GM12878 (cell line): ENCODE results near the gene SPDYE3. TPM values are rescaled to one million over a fixed set of nuclear protein-coding genes. Genes with fewer than 3 reads are reported as not detected.
"Not testable (repeated sequence)": the region's sequence is repeated elsewhere in the genome, so short reads cannot be mapped to it uniquely, and the experiment has no call there.

ENCODE experiments used
- ATAC-seq: fragments of 200-7000 bp; cut with Tn5 transposase; 3 replicates; pipeline ENCODE4 v1.9.1; 2020; ENCODE audit warnings: mild to moderate bottlenecking, moderate library complexity
- BruUV-seq: library from RNA; stranded (reverse); fragments of 400-500 nt; replicated peaks from 2 replicates; lab custom pipeline; 2021; lab: Mats Ljungman, UMichigan
- CTCF ChIA-PET: fragments of 300-600 bp; sonication (Branson Sonifier 250); formaldehyde crosslinking; extraction: SDS; loops from one replicate; lab custom pipeline; 2021; ENCODE audit warnings: inconsistent platforms; lab: Yijun Ruan, JAX
- POLR2A ChIA-PET: fragments of 350-600 bp; formaldehyde crosslinking; extraction: SDS; loops from one replicate; lab custom pipeline; 2021; ENCODE audit warnings: inconsistent platforms; lab: Charles Lee
- RAD21 ChIA-PET: fragments of 300-600 bp; sonication (Branson Sonifier 250); formaldehyde crosslinking; loops from one replicate; lab custom pipeline; 2023; ENCODE audit warnings: antibody characterized with exemption; ENCODE audit not compliant: unreplicated experiment; lab: Charles Lee
- SMC1A ChIA-PET: fragments of 300-600 bp; sonication (Branson Sonifier 250); formaldehyde crosslinking; loops from one replicate; lab custom pipeline; 2023; ENCODE audit not compliant: unreplicated experiment, uncharacterized antibody; lab: Charles Lee
- DNase-seq: peaks from one replicate; pipeline ENCODE4 v3.0.0-alpha.2; 2011; ENCODE audit warnings: low read depth, low spot score
- FAIRE-seq: peaks from 3 replicates; lab custom pipeline; 2011; peaks lifted over from hg19 to GRCh38; lab: Jason Lieb, UNC
- H2AFZ ChIP-seq: 2 replicates; pipeline ENCODE4 v1.6.0; 2011; ENCODE audit warnings: low read depth, low read length, control low read depth; ENCODE audit not compliant: control insufficient read depth
- H3K27ac ChIP-seq: 2 replicates; pipeline ENCODE4 v1.5.1; 2011; ENCODE audit warnings: control low read depth; ENCODE audit not compliant: control insufficient read depth, insufficient read depth
- H3K27me3 ChIP-seq, 2 experiments: replicated peaks in 1 of 2; 2 replicates each; pipeline versions ENCODE4 v1.6.0 to v1.6.1; 2011; ENCODE audit warnings: low read length in 1 of 2; ENCODE audit not compliant: control insufficient read depth in 2 of 2, insufficient read depth in 2 of 2
- H3K36me3 ChIP-seq, 2 experiments: 2 replicates each; pipeline ENCODE4 v1.5.1; 2011; ENCODE audit warnings: low read length in 1 of 2; ENCODE audit not compliant: control insufficient read depth in 2 of 2, insufficient read depth in 2 of 2
- H3K4me1 ChIP-seq: 2 replicates; pipeline ENCODE4 v1.6.1; 2011; ENCODE audit warnings: mild to moderate bottlenecking, low read length, moderate library complexity, mixed read lengths; ENCODE audit not compliant: control insufficient read depth, insufficient read depth
- H3K4me2 ChIP-seq: 2 replicates; pipeline ENCODE4 v1.6.0; 2011; ENCODE audit warnings: control low read depth; ENCODE audit not compliant: control insufficient read depth, insufficient read depth
- H3K4me3 ChIP-seq: fragments of 200-600 bp; sonication (generic); 2 replicates; pipeline ENCODE4 v1.5.1; 2016
- H3K79me2 ChIP-seq: 2 replicates; pipeline ENCODE4 v1.6.0; 2011; ENCODE audit warnings: low read length; ENCODE audit not compliant: control insufficient read depth, insufficient read depth
- H3K9ac ChIP-seq: 2 replicates; pipeline ENCODE4 v1.8.0; 2011; ENCODE audit warnings: low read length, control low read depth, mixed read lengths; ENCODE audit not compliant: control insufficient read depth, insufficient read depth
- H3K9me3 ChIP-seq: replicated peaks from 3 replicates; pipeline ENCODE4 v1.5.1; 2011; ENCODE audit warnings: mild to moderate bottlenecking, low read length; ENCODE audit not compliant: control insufficient read depth, insufficient read depth
- H4K20me1 ChIP-seq: 2 replicates; pipeline ENCODE4 v1.6.0; 2011; ENCODE audit not compliant: control insufficient read depth, insufficient read depth
- BCL11A ChIP-seq: IDR thresholded peaks from 2 replicates; pipeline ENCODE4 v1.6.1; 2011; ENCODE audit warnings: low read depth, low read length
- CTCF ChIP-seq, 3 experiments: IDR thresholded peaks in 2 of 3; conservative IDR thresholded peaks in 1 of 3; 2 replicates each; pipeline ENCODE4 v1.5.1; 2011; ENCODE audit warnings: low read depth in 3 of 3, low read length in 3 of 3, mild to moderate bottlenecking in 3 of 3, control low read depth in 2 of 3, moderate library complexity in 2 of 3, inconsistent platforms in 1 of 3, mixed read lengths in 1 of 3; ENCODE audit not compliant: control insufficient read depth in 2 of 3, insufficient read depth in 1 of 3; ENCODE audit errors: extremely low read depth in 1 of 3
- ESRRA ChIP-seq: IDR thresholded peaks from 2 replicates; pipeline ENCODE4 v1.6.1; 2012; ENCODE audit warnings: mild to moderate bottlenecking, low read length, improper control_type of control experiment
- MTA2 ChIP-seq: fragments of 450-650 bp; IDR thresholded peaks from 2 replicates; pipeline ENCODE4 v1.6.1; 2016; ENCODE audit warnings: low read depth, mild to moderate bottlenecking, moderate library complexity
- POLR2A ChIP-seq: IDR thresholded peaks from 2 replicates; pipeline ENCODE4 v1.6.1; 2011; ENCODE audit warnings: low read depth, mild to moderate bottlenecking, low read length
- SMARCA5 ChIP-seq: fragments of 450-650 bp; IDR thresholded peaks from 2 replicates; pipeline ENCODE4 v1.6.1; 2017; ENCODE audit warnings: mild to moderate bottlenecking
- SMC3 ChIP-seq: IDR thresholded peaks from 2 replicates; pipeline ENCODE4 v1.6.1; 2011; ENCODE audit warnings: low read length, improper control_type of control experiment, borderline replicate concordance
- TCF3 ChIP-seq: IDR thresholded peaks from 2 replicates; pipeline ENCODE4 v1.6.1; 2012; ENCODE audit warnings: low read depth, mild to moderate bottlenecking, low read length, borderline replicate concordance; ENCODE audit not compliant: insufficient read depth
- ZNF24 ChIP-seq: fragments of 450-650 bp; IDR thresholded peaks from 2 replicates; pipeline ENCODE4 v1.6.1; 2017; ENCODE audit warnings: antibody characterized with exemption, mild to moderate bottlenecking
- WGBS: methylation state at CpG from one replicate; pipeline ENCODE4 v1.1.6; 2016; ENCODE audit warnings: low lambda C conversion rate; ENCODE audit not compliant: insufficient replicate concordance, insufficient coverage; ENCODE audit errors: missing lambda C conversion rate; 5-methylcytosine and 5-hydroxymethylcytosine counted together
- in situ Hi-C: fragments of 300-500 bp; cut with MboI; formaldehyde crosslinking; loops from 9 replicates; pipeline ENCODE4 v1.14.3; 2018; ENCODE audit warnings: mixed read lengths
- intact Hi-C: fragments of 100-400 bp; cut with micrococcal nuclease; formaldehyde crosslinking; loops from one replicate; pipeline ENCODE4 v1.14.2; 2022; ENCODE audit not compliant: unreplicated experiment
- polyA plus RNA-seq, 11 experiments: library from polyadenylated mRNA; depleted of rRNA in 4 of 11; unstranded in 6 of 11; stranded (reverse) in 5 of 11; fragments of >200 nt; fragmentation: Nextera tagmentation in 4 of 11; fragmentation: Illumina TruSeq in 1 of 11; extraction: Ambion mirVana in 4 of 11; extraction: Trizol in 1 of 11; gene quantifications; 1 replicate in 1 of 11; 2 replicates in 10 of 11; pipeline versions ENCODE4 v1.2.1 to v1.2.3, GENCODE V29; 2011 to 2016; ENCODE audit warnings: inconsistent platforms in 2 of 11, missing spikeins in 2 of 11, low read depth in 1 of 11
- total RNA-seq, 4 experiments: library from RNA; depleted of rRNA in 3 of 4; stranded (reverse); fragments of >200 nt in 3 of 4; fragmentation: Illumina TruSeq in 1 of 4; extraction: Trizol in 1 of 4; gene quantifications; 2 replicates each; pipeline versions ENCODE4 v1.2.1 to v1.2.3, GENCODE V29; 2013 to 2021

The SPDYE3 gene
- total and polyA plus RNA-seq, 10 of the 15 experiments (the other 5 are each of a cell fraction or from before 2014, with no cell fraction given): 0.03 to 9.4 (median 1.4) TPM; not detected in 4

- peak; percentile 88 for FAIRE-seq
Observed at GRCh38 chr7:100352230-100352781, 44.8 kb downstream of the SPDYE3 start.

GRCh38 chr7:100352984-100353684 lies 45.6 kb downstream of the SPDYE3 start:
- ChIA-PET RAD21 (no interaction called here), CTCF (interaction anchor here (0.9 to 1.1 kb wide), 3 partner anchors 12 to 136 kb away, joined by 3 read pairs; no protein-coding TSS in a partner anchor), SMC1A (no interaction called here)
- no peak overlapping the region for H3K4me2 ChIP-seq
- H4K20me1 ChIP-seq: no peaks in the 10 kb centered on the region
- no peaks in the 10 kb centered on the region for H3K9me3 ChIP-seq
- no peaks in the 10 kb centered on the region for H3K27me3 ChIP-seq
- H3K4me3 ChIP-seq: no peak overlapping the region
- DNase-seq: no peak
- no peak overlapping the region for H3K27ac ChIP-seq
- WGBS: 94% methylated on average over 16 of the region's 16 CpGs
- in situ Hi-C loops: no loop called here
- H3K9ac ChIP-seq: no peak overlapping the region
- no peak for ATAC-seq
- intact Hi-C loops: no loop called here
- TF ChIP-seq SMC3 (no peak), ESRRA (no peak), TCF3 (no peak), ZNF24 (no peak), BCL11A (no peak), MTA2 (no peak), SMARCA5 (no peak), POLR2A (peak; percentile 36; the same call in 1 of the 2 replicates), CTCF (IDR thresholded peaks at IDR 0.05 in 2 of 3, conservative IDR thresholded peaks at IDR 0.05 in 1 of 3; ENCODE audit: control insufficient read depth in 2 of 3, extremely low read depth in 1 of 3, insufficient read depth in 1 of 3, low read depth in 3 of 3, low read length in 3 of 3) (no peak)
- TF ChIP-seq, all 136 proteins: peak for 1
- Histone ChIP-seq H2AFZ (no peak overlapping the region), H3K4me1 (peaks cover 7% of the 10 kb centered on the region; the same call in 1 of the 2 replicates), H3K79me2 (no peaks in the 10 kb centered on the region), H3K36me3 (peaks cover 29 to 58% of the 10 kb centered on the region in 2 experiments)
- no peak for FAIRE-seq
- POLR2A ChIA-PET: no interaction called here
- BruUV-seq: no TSS peak

More at GRCh38 chr7:100352230-100352781, 44.8 kb downstream of the SPDYE3 start:
- H3K27me3 ChIP-seq, POLR2A ChIA-PET, RAD21 ChIA-PET, H3K4me2 ChIP-seq, H3K4me3 ChIP-seq, H3K4me1 ChIP-seq, intact Hi-C loops, in situ Hi-C loops, H3K27ac ChIP-seq, H4K20me1 ChIP-seq, BruUV-seq, SMC1A ChIA-PET, H2AFZ ChIP-seq, DNase-seq, H3K9me3 ChIP-seq, H3K79me2 ChIP-seq, H3K9ac ChIP-seq: not testable (repeated sequence)
- CTCF ChIA-PET: interaction anchor here (0.9 to 1.1 kb wide), 2 partner anchors 55 to 135 kb away, joined by 3 read pairs; no protein-coding TSS in a partner anchor
- peaks cover 38 to 59% of the 10 kb centered on the region in 2 experiments for H3K36me3 ChIP-seq
- ATAC-seq: peak; percentile 65
- peak; percentile 21; the same call in 1 of the 2 replicates for TF ChIP-seq POLR2A
- WGBS: 80% methylated on average over 18 of the region's 18 CpGs
